SW 1271 (cell line): Measurements from ENCODE around the gene IL21.
"Not testable (repeated sequence)": the region's sequence is repeated elsewhere in the genome, so short reads cannot be mapped to it uniquely, and the experiment has no call there.

Experiments
- DNase-seq, 2 experiments: peaks; one replicate each; lab custom pipeline; 2025; lab: John Stamatoyannopoulos, UW

IL21 gene

DNA sequence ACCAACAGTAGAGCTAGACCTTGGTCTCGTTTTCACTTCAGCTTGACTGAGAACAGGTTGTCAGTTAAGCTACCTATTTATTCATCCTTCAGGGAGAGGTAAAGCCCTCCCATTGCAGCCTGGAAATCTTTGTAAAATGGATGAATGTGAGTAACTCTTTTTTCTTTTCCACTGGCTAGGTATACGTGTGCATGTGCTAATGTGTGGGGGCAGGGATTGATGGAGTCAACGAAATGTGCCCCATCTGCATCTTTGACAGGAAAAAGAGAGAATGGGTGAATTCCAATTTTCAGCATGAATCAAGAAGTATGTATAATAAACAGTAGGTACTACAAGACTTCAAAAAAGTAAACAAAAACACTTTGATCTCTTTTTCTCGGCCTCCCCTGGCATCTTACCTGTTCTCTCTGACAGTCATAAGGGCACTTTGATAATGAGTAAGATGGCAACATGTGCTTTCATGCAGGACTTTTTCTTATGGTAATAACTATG, at the start of gene IL21:
Gene IL21, minus strand, starts transcription at position 51 of the 492 bp plus-strand sequence. CDS start 55 bp downstream, outside the sequence.
- DNase-seq, result no peak

DNA sequence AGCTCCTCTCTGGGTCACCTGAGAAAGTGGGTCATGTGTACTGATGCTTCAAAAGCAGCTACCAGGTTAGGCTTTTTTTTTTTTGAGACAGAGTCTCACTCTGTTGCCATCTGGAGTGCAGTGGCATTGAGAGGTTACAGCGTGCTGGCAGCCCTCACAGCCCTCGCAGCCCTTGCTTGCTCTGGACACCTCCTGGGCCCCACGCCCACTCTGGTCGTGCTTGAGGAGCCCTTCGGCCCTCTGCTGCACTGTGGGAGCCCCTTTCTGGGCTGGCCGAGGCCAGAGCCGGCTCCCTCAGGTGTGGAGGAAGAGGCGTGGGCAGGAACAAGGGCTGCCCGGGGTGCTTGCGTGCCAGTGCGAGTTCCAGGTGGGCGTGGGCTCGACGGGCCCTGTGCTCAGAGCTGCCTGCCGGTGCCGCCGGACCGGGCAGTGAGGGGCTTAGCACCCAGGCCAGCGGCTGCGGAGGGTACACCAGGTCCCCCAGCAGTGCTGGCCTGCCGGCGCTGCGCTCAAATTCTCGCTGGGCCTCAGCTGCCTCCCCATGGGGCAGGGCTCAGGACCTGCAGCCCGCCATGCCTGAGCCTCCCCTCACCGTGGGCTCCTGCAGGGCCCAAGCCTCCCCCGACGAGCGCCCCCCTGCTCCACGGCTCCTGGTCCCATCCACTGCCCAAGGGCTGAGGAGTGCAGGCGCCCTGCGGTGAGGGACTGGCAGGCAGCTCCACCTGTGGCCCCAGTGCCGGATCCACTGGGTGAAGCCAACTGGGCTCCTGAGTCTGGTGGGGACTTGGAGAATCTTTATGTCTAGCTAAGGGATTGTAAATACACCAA, 49.3 kb upstream of the IL21 start:
- DNase-seq, result no peak

DNA sequence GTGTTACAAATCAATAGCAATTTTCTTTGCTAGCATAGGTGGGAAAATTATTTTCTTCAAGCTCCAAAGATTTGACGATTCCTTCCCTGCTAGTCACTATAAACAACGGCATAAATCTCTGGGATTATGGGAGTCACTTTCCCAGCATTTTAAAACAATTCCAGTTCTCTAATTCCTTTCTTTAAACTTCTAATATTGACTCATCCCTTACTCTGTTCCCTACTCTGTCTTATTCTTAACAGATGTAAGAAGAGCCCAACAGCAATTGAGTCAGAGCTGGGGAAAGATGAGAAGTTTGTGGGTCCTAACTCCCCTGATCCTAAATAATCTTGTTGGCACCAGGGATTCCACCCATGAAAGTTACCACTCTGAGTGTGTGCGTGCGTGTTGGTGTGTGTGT, 47.4 kb upstream of the IL21 start:
- DNase-seq, result no peak

DNA sequence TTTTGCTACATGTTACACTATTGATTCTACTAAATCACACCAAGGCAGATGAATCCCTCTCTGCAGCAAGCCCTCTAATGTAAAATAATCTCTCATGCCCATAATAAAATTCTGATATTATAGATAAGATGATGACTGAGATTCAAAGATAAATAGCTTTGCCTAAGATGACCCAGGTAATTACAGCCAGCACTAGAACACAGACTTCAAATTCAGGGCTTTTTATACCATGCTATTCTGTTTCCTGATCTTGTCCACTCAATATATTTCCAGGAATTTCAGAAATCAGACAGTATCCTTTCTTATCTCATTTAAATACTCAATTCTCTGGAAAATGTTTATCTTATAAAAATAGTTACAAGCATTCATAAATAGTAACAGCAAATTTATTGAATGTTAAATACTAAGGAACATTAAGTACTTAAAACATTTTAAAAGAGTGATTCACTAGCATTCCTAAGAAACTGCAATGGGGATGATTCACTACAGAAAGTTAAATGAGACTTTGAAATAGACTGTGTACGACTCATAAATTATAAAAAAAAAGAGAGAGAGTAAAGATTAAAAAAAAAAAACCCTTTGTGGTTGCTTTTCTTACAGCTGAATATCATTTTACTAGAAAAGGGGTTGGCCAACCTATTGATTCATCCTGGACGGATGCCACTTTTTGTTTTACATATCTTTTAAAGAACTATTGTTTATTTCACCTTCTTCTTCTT, 45.8 kb upstream of the IL21 start:
- DNase-seq, result peak; percentile 6 to 77

DNA sequence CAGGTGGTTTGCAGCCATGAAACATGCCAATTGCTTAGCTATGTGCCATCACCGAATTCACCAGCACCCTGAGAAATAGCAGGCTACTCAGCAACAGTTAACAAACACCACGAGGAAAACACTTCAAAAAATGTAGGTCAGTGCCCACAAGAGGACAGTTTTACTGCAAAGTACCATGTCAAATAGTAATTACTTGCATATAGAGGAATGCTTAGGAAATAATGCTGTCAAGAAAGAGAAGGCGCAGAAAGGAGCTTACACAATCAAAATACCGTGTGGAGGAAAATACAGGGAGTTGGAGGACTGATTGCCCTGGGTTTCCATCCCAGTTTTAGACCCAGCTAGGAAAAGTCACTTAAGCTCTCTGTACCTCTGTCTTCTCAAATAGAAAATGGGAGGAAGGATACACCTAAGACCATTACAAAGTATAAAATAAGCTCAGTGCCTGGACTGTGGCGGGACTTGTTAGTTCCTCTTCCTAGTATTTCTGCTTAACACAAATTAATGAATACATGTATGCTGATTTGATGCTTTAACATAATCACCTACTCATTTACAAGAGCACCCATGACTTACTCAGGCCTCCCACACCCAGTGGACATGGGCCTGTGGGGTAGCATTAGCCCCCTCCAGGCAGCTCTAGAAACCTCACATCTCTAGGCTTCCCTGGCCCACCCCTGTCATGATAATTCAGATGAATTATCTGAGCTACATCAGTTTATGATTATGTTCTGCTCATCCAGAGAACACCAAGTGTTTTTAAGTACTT, 44.5 kb upstream of the IL21 start:
- no peak for DNase-seq

DNA sequence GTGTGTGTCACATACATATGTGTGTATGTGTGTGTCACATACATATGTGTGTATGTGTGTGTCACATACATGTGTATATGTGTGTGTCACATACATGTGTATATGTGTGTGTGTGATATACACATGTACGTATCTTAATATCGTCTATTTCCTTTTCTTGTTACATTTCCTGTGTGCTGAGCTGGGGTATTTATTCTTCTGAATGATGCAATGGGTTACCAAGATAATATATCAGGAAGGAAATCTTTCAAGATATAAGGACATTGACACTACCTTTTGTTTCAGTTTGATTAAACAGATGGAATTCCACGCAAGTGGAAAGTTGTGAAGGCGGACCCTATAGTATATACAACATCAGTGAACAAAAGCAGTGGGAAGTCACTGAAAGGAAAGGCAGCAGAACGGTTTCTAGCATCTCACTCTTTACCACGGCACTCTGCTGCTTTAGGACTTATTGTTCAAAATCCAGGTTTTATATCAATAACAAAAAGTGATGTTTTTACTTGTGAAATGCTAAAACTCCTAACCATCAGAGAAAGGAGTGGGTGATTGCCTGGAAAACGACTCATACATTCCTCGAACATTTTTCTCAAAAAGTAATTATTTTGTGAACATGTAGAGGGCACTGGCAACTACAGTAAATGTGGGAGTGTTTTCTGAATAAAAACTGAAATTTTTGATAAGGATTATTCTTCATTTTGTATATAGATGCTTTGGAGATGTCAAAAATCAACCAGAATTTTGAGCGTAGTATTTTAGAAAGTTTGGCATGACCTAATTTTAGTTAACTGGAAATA, 43.1 kb upstream of the IL21 start:
- DNase-seq, result no peak

DNA sequence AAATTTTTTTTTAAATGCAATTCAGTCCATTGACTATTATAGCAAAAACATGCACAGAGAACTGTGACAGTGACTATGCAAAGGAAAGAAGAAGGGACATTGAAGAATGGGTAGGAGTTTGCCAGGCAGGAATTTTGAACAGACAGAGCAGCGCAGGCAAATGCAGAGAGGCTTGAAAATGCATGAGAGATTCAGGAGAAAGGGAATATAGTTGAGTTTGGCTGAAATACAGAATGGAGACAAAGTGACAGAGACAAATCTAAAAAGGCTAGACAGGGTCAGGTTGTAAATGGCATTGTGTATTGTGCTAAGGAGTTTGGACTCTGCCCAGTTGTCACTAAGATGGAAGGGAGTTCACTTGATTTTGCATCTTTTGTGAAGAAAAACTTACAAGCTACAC, 42.4 kb upstream of the IL21 start:
- DNase-seq, result no peak

DNA sequence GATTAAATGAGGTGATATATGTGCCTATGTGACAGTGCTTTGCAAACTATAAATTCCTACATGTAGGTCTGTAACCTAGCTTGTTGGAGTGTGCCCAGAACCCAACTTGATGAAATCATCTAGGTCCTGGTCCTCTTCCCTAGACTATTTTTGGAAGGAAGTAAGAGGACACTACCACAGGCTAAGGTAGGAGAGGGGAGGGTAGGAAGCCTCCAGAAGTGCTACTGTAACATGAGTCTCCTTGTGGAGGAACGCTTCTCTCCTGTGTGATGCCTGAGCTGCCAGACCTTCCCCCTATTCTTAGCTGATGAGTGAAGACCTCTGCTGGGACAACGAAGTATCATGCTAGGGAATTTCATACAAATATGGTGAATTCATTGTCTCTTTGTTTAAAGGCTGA, 41.8 kb upstream of the IL21 start:
- DNase-seq, result no peak

DNA sequence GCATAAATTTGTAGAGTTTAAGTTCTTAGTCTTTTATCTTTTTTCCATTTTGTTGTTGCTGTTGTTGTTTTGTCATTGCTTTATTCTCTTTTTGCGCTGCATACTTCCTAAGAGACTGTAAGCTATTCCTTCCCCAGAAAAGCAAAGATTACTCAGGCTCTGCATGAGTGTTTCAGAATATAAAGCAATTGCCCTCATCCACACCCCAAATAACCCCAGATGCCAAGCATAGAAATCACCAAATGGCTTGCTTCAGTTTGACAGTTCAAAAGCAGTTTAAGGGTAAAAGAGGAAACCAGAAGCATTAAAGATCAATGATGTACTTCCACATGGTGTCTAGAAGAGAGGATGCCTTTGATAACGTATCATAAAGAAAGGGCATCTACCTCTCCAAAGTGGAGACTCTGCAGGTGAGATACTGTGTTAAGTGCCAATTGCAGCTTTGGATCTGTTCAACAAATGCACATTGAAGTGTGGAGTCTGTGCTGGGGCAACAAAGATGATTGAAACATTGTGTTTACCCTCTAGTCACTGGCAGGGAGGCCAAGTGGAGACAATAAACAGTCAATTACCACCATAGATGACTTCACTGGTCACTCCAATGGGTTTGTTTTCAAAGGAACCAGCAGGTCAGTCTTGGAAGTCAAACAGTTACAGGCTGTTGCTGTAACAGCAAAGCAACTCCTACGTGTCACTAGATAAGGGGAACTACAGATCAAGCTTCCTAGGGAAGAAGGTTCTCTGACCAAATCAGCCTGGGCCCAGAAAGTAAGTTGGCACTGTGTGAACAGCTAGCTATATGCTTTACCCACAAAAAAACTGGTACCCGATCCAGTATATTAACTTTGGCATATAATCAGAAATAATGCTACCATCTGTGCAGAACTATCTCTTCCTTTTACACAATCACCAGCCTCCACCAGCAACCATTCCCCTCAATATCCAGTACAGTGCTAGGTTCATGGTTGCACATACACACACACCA, 40.6 kb upstream of the IL21 start:
- no peak for DNase-seq

DNA sequence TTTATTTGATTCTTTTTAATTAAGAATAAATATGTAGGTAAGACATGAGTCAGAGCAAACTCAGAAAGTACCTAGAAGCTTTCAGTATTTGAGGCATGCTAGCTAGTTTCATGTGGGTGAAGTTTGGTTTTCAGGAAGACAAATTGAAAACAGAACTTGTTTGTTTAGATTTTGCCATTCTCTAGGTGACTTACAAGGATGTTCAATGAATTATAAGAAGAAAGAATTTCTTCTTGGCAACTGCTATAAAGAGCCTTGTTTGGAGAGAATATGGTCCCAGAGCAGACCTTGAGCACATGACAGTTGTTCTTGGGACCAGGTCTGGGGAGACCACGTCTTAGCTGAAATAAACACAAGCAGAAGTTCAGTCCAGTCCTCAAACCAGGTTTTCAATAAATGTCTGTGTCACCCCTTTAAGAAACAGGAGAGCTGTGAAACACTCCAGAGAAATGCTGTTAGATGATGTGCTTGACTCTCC, 38.0 kb upstream of the IL21 start:
- no peak for DNase-seq

DNA sequence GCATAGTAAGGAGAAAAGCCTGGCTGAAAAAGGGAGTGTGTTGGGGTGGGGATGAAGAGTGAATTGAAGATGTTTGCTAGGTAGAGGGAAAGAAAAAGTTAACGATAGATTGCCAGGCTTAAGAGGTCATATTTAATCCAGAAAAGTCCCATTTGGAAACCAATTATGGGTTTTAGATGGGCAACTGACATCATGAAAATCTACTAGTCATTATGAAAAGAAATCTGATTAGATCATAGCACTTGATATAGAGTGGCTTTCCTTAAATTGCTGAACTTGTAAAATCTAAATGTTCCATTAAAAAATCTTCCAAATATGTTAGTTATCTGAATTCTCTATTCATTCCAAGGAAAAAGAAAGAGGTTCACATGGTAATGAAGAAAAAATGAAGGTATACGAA, 37.5 kb upstream of the IL21 start:
- DNase-seq, result no peak

DNA sequence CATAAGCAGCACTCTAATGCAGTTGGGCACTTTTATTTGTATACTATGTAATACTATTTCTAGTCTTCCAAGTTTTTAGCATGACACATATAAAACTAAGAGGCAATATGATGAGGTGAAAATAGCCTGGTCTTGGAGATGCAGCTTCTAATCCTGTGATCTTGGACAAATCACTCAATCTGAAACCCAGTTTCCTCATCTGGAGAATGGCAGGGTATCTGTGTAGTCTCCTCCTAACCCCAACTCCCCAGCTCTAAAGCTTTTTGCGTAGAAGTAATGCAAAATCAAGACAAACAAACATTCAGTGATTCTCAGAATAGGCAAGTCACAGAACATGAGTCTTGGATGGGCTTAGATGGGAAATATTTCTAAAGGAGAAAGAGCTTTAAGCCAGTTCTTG, 36.7 kb upstream of the IL21 start:
- no peak for DNase-seq

DNA sequence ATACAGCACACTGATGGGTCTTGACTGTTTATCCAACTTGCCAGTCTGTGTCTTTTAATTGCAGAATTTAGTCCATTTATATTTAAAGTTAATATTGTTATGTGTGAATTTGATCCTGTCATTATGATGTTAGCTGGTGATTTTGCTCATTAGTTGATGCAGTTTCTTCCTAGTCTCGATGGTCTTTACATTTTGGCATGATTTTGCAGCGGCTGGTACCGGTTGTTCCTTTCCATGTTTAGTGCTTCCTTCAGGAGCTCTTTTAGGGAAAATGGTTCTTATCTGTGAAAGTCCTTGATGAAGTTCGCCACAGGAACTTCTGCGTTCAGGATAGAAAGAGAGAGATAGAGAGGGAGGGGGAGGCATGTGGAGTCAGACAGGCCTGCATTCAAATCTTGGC, 35.7 kb upstream of the IL21 start:
- DNase-seq, result not testable (repeated sequence)

DNA sequence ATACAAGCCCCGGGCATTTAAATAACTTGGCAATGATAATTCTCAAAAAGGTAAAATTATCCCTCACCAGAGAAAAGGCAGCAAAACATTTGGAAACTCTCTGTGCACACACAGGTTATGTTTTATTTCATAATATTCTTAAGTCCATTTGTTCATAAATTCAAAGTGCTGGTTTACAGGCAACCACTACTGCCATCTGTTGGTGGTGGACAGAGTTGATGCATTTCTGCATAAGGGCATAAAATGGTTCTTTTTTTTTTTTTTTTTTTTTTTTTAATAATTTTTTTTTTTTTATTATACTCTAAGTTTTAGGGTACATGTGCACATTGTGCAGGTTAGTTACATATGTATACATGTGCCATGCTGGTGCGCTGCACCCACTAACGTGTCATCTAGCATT, 31.5 kb upstream of the IL21 start:
- DNase-seq, result peak; percentile 0 to 18

DNA sequence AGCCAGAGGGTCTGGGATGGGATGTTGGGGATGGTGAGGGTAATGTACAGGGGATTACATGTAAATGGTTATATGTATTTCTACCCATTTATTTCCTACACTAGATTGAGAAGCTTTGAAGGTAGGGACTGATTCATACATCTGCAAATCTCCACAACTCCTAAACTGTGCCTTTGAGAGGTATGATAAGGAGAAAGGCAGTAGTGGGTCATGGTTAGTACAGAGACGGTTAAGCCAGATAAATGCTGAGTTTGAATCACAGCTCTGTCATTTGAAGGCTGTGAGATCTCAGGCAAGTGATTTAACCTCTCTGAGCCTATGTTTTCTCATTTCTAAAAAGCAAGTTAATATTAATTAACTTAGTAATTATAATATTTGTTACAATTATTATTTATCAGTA, 29.3 kb upstream of the IL21 start:
- no peak for DNase-seq

DNA sequence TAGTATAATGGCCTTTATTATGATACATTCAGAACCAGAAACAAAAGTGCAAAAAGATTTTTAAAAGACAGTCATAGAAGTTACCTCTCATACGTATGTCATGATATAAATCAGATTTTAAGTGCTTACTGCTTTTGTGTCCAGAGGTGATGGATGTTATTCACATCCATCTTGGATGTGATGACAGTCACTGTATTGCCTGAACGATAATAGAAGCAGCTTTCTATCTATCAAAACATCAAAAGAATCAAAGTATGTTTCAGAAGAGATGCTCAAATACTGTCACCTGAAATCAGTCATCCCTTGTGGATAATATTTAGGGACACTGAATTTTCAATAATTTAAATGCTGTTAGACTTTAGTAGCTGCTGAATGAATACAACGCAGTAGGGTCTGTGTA, 26.8 kb upstream of the IL21 start:
- no peak for DNase-seq

DNA sequence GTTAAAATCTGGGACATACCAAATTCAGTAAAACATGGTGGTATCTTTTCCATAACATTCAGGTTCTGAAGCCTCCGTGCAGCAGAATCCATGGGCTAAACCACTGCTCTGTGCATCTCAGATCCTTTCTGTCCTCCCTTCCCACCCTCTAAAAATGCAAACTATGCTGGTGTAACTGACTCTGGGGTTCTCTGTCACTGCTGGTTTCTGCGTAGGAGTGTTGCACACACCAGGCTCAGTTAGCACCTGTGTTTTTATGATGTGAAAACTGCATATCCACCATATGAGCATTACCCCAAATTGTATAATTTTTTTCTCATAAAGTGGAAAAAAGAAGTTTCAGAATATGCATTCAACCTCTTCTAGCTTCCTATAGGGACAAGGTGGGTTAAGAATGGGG, 22.4 kb upstream of the IL21 start:
- no peak for DNase-seq

DNA sequence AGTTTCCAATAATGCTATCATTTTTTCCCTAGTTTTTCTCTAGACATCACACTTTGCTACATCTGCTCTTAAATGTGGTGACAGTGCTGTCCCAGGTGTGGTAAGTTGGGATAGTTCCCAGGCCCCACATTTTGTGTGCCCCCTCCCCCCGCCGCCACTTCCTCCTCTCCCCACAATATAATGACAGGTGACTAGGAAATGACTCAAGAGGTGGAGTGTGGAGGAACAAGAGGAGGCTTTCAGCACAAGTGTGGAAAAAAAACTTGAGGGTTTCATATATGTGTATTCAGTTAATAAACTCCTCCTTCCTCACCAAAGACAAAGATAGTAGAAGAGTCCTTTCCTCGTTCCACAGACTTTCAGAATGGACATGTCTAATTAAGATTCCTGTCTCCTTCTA, 18.3 kb upstream of the IL21 start:
- no peak for DNase-seq

DNA sequence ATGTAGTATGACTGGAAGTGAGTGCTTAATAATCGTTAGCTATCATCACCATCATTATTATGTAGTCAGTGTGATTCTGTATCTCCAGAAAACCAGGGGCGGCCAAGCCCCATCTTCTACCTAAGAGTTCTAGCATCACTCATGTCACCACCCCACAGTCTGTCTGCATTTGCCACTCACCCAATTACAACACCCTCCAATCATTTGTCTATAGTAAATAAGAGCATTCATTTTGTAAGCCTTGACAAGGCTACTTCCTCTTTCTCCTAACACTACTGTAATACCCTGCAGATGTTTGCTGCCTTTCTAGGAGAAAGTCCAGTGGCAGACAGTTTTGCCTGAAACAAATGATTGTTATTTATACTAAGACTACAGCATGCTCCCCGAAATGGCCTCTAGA, 15.8 kb upstream of the IL21 start:
- DNase-seq, result no peak

DNA sequence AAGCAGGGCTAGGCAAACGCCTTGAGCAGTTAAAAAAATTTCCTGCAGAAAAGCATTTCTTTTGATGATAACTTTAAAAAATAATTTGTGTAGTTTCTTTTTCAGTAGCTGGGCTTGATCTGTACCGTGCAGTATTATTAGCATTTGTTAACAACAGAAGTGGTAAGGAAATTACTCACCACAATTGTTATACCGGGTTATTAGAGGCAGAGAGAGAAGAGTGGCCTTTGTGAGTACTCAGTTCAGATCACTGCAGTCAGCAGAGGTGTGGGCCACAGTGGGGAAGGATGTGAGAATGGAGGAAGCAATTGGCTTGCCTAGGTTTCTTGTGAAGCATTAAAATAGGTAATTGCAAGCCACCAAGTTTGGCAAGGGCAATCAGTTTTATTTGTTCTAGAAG, 14.3 kb upstream of the IL21 start:
- no peak for DNase-seq
